ENCODE data around the gene HOXD3. TPM values are rescaled to one million over a fixed set of nuclear protein-coding genes. Genes with fewer than 3 reads are reported as not detected.

Gene HOXD3
- total RNA-seq, 1 donor: 1.1 TPM

DNA sequence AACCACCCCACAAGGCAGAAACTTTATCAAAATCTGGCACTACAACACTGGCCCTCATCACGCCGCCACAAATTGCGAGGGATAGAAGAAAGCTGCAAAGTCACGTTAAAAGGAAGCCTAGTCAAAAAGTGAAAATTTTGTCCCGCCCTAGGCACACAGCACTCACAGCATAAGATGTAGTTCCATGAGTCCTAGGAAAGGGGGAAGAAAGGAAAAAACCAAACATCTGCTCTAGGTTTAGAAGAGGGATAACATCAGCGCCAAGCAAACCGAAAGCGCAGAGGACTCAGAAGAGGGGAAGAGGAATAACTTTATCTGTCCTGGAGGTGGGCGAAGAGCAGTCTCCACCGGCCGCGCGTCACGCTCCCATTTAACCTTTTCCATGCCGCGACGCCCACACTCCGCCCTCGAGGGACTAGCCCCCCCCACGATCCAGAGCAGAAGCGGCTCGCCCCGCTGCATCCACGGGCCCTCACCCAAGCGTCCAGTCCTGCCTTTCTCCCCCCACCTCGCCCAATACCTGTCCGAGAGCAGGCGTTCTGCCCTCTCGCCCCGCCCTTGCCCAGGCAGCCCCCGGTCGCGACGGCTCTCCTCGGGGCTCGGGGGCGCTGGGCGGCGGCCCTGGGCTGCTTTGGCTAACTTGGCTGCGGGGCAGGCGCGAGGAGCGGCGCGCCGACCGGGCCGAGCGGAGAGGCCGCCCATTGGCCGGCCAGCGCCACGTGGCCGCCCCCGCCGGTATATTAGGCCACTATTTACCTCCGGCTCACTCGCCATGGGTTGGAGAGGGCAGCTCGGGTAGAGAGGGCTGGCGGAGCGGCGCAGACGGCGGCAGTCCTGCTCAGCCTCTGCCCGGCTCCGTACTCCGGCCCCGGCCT is 31.0 kb downstream of the HOXD3 start, which contains the start of gene HOXD1:
HOXD1 (plus strand) TSS at position 770 of the 875 bp plus-strand sequence. CDS start 134 bp downstream, outside the sequence.
- H3K4me1 ChIP-seq (ENCODE audit: insufficient read depth, low read length): peaks cover 4% of the 10 kb centered on the region
- no peaks in the 10 kb centered on the region for H3K9me3 ChIP-seq (ENCODE audit: low read depth, low read length)
- peak within 1 kb of the TSS; percentile 75 for H3K4me3 ChIP-seq (ENCODE audit: insufficient read depth, low read length)
- H3K79me2 ChIP-seq (ENCODE audit: insufficient read depth, low read length): no peaks in the 10 kb centered on the region
- H3K27ac ChIP-seq (ENCODE audit: low read depth, low read length): no peak within 1 kb of the TSS
- TF ChIP-seq, protein P1, sequence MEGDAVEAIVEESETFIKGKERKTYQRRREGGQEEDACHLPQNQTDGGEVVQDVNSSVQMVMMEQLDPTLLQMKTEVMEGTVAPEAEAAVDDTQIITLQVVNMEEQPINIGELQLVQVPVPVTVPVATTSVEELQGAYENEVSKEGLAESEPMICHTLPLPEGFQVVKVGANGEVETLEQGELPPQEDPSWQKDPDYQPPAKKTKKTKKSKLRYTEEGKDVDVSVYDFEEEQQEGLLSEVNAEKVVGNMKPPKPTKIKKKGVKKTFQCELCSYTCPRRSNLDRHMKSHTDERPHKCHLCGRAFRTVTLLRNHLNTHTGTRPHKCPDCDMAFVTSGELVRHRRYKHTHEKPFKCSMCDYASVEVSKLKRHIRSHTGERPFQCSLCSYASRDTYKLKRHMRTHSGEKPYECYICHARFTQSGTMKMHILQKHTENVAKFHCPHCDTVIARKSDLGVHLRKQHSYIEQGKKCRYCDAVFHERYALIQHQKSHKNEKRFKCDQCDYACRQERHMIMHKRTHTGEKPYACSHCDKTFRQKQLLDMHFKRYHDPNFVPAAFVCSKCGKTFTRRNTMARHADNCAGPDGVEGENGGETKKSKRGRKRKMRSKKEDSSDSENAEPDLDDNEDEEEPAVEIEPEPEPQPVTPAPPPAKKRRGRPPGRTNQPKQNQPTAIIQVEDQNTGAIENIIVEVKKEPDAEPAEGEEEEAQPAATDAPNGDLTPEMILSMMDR (IDR thresholded peaks at IDR 0.05; ENCODE audit: extremely low read depth, low read depth, low read length): no peak
- no peaks in the 10 kb centered on the region for H3K36me3 ChIP-seq (ENCODE audit: insufficient read depth, low read length)
- H4K20me1 ChIP-seq (ENCODE audit: insufficient read depth, low read length): no peaks in the 10 kb centered on the region
- peak; percentile 96 for DNase-seq (ENCODE audit: insufficient read length, low spot score, missing footprints)
- peak within 1 kb of the TSS; percentile 82 for H2AFZ ChIP-seq (ENCODE audit: low read length)
- peaks cover 61% of the 10 kb centered on the region for H3K27me3 ChIP-seq (ENCODE audit: insufficient read depth, low read length)
- peak within 1 kb of the TSS; percentile 94 for H3K4me2 ChIP-seq (ENCODE audit: insufficient read depth, low read length)

DNA sequence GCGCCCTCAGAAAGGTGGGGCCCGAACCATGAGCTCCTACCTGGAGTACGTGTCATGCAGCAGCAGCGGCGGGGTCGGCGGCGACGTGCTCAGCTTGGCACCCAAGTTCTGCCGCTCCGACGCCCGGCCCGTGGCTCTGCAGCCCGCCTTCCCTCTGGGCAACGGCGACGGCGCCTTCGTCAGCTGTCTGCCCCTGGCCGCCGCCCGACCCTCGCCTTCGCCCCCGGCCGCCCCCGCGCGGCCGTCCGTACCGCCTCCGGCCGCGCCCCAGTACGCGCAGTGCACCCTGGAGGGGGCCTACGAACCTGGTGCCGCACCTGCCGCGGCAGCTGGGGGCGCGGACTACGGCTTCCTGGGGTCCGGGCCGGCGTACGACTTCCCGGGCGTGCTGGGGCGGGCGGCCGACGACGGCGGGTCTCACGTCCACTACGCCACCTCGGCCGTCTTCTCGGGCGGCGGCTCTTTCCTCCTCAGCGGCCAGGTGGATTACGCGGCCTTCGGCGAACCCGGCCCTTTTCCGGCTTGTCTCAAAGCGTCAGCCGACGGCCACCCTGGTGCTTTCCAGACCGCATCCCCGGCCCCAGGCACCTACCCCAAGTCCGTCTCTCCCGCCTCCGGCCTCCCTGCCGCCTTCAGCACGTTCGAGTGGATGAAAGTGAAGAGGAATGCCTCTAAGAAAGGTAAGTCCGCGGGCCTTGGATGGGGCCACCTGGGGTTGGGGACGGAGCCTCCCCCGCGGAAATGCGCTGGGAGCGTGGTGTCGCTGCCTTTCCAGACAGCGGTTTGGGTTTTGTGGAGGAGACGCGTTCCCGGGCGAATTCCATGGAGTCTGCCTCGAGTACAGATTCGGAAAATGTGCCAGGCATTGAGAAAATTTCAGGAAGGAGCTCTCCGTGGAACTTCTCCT is 31.9 kb downstream of the HOXD3 start:
- TF ChIP-seq, protein P1 (IDR thresholded peaks at IDR 0.05; ENCODE audit: extremely low read depth, low read depth, low read length): no peak
- no peak overlapping the region for H3K27ac ChIP-seq (ENCODE audit: low read depth, low read length)
- peaks cover 69% of the 10 kb centered on the region for H3K27me3 ChIP-seq (ENCODE audit: insufficient read depth, low read length)
- H3K9me3 ChIP-seq (ENCODE audit: low read depth, low read length): no peaks in the 10 kb centered on the region
- H3K36me3 ChIP-seq (ENCODE audit: insufficient read depth, low read length): no peaks in the 10 kb centered on the region
- peak overlapping the region; percentile 94 for H3K4me2 ChIP-seq (ENCODE audit: insufficient read depth, low read length)
- no peaks in the 10 kb centered on the region for H3K79me2 ChIP-seq (ENCODE audit: insufficient read depth, low read length)
- DNase-seq (ENCODE audit: insufficient read length, low spot score, missing footprints): peak; percentile 77
- H3K4me1 ChIP-seq (ENCODE audit: insufficient read depth, low read length): peaks cover 4% of the 10 kb centered on the region
- no peaks in the 10 kb centered on the region for H4K20me1 ChIP-seq (ENCODE audit: insufficient read depth, low read length)
- H2AFZ ChIP-seq (ENCODE audit: low read length): peak overlapping the region; percentile 82
- H3K4me3 ChIP-seq (ENCODE audit: insufficient read depth, low read length): peak overlapping the region; percentile 75

DNA sequence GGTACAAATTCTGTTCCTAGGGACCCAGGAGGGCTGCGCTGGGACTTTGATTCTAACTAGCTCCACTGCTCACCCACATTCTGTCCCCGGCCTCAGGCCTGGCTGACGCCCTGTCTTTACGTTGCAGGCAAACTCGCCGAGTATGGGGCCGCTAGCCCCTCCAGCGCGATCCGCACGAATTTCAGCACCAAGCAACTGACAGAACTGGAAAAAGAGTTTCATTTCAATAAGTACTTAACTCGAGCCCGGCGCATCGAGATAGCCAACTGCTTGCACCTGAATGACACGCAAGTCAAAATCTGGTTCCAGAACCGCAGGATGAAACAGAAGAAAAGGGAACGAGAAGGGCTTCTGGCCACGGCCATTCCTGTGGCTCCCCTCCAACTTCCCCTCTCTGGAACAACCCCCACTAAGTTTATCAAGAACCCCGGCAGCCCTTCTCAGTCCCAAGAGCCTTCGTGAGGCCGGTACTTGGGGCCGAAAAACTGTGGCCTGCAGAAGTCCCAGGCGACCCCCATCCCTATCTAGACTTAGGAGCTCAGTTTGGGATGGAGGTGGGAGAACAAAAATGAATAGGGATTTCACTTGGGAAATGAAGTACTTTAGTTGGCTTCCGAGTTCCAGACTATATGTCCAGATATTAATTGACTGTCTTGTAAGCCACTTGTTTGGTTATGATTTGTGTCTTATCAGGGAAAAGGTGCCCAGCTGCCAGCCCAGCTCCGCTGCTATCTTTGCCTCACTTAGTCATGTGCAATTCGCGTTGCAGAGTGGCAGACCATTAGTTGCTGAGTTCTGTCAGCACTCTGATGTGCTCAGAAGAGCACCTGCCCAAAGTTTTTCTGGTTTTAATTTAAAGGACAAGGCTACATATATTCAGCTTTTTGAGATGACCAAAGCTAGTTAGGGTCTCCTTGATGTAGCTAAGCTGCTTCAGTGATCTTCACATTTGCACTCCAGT is 32.9 kb downstream of the HOXD3 start:
- no peaks in the 10 kb centered on the region for H3K36me3 ChIP-seq (ENCODE audit: insufficient read depth, low read length)
- H3K4me1 ChIP-seq (ENCODE audit: insufficient read depth, low read length): peaks cover 4% of the 10 kb centered on the region
- peak overlapping the region; percentile 94 for H3K4me2 ChIP-seq (ENCODE audit: insufficient read depth, low read length)
- H3K4me3 ChIP-seq (ENCODE audit: insufficient read depth, low read length): peak overlapping the region; percentile 75
- TF ChIP-seq, protein P1 (IDR thresholded peaks at IDR 0.05; ENCODE audit: extremely low read depth, low read depth, low read length): no peak
- H3K9me3 ChIP-seq (ENCODE audit: low read depth, low read length): no peaks in the 10 kb centered on the region
- H3K27ac ChIP-seq (ENCODE audit: low read depth, low read length): no peak overlapping the region
- no peaks in the 10 kb centered on the region for H3K79me2 ChIP-seq (ENCODE audit: insufficient read depth, low read length)
- H3K27me3 ChIP-seq (ENCODE audit: insufficient read depth, low read length): peaks cover 76% of the 10 kb centered on the region
- no peaks in the 10 kb centered on the region for H4K20me1 ChIP-seq (ENCODE audit: insufficient read depth, low read length)
- peak; percentile 54 for DNase-seq (ENCODE audit: insufficient read length, low spot score, missing footprints)
- H2AFZ ChIP-seq (ENCODE audit: low read length): no peak overlapping the region

Data from osteoblast (primary cell).